ENCODE results near the gene DCK.

DCK gene

GRCh38 chr4:70993181-70994068 lies at the start of gene DCK:
Gene DCK (plus strand): TSS chr4:70993649. CDS start chr4:70993836, 187 bp downstream.
- peak; percentile 68 to 79 (median 74) for DNase-seq (ENCODE audit: low read depth in 3 of 3)

- DNase-seq (ENCODE audit: low read depth in 3 of 3) = no peak
These were observed 48.4 kb upstream of the DCK start for GRCh38 chr4:70945046-70945445.

- DNase-seq (ENCODE audit: low read depth in 3 of 3) = no peak
These were observed 47.9 kb upstream of the DCK start for GRCh38 chr4:70945452-70946055.

- DNase-seq (ENCODE audit: low read depth in 3 of 3) = no peak
These were observed 46.5 kb upstream of the DCK start for GRCh38 chr4:70946939-70947338.

GRCh38 chr4:70948665-70949260 lies 44.7 kb upstream of the DCK start:
- DNase-seq (ENCODE audit: low read depth in 3 of 3) = no peak

- DNase-seq (ENCODE audit: low read depth in 3 of 3) = no peak
These were observed 39.4 kb upstream of the DCK start for GRCh38 chr4:70954032-70954431.

GRCh38 chr4:70956549-70957210 lies 36.8 kb upstream of the DCK start:
- no peak for DNase-seq (ENCODE audit: low read depth in 3 of 3)

- no peak for DNase-seq (ENCODE audit: low read depth in 3 of 3)
These were observed 34.8 kb upstream of the DCK start for GRCh38 chr4:70958681-70959080.

- no peak for DNase-seq (ENCODE audit: low read depth in 3 of 3)
These were observed 24.4 kb upstream of the DCK start for GRCh38 chr4:70969076-70969475.

GRCh38 chr4:70976252-70976651 lies 17.2 kb upstream of the DCK start:
- DNase-seq (ENCODE audit: low read depth in 3 of 3) = no peak

GRCh38 chr4:70979445-70980008 lies 13.9 kb upstream of the DCK start:
- no peak for DNase-seq (ENCODE audit: low read depth in 3 of 3)

GRCh38 chr4:70980196-70980595 lies 13.3 kb upstream of the DCK start:
- DNase-seq (ENCODE audit: low read depth in 3 of 3) = no peak

- no peak for DNase-seq (ENCODE audit: low read depth in 3 of 3)
These were observed 9.3 kb upstream of the DCK start for GRCh38 chr4:70984106-70984505.

GRCh38 chr4:70984589-70984988 lies 8.9 kb upstream of the DCK start:
- DNase-seq (ENCODE audit: low read depth in 3 of 3) = no peak

GRCh38 chr4:70991596-70991995 lies 1.9 kb upstream of the DCK start:
- DNase-seq (ENCODE audit: low read depth in 3 of 3) = no peak

- no peak for DNase-seq (ENCODE audit: low read depth in 3 of 3)
These were observed 1.0 kb upstream of the DCK start for GRCh38 chr4:70992391-70992881.

- no peak for DNase-seq (ENCODE audit: low read depth in 3 of 3)
These were observed 569 bp downstream of the DCK start for GRCh38 chr4:70994069-70994366.

- DNase-seq (ENCODE audit: low read depth in 3 of 3) = no peak
These were observed 1.1 kb downstream of the DCK start for GRCh38 chr4:70994387-70995099.

GRCh38 chr4:70996018-70996360 lies 2.5 kb downstream of the DCK start:
- DNase-seq (ENCODE audit: low read depth in 3 of 3) = no peak

- no peak for DNase-seq (ENCODE audit: low read depth in 3 of 3)
These were observed 3.6 kb downstream of the DCK start for GRCh38 chr4:70997036-70997435.

- DNase-seq (ENCODE audit: low read depth in 3 of 3) = no peak
These were observed 4.1 kb downstream of the DCK start for GRCh38 chr4:70997546-70997945.
